ENCODE data around the gene SGK1.

DNA sequence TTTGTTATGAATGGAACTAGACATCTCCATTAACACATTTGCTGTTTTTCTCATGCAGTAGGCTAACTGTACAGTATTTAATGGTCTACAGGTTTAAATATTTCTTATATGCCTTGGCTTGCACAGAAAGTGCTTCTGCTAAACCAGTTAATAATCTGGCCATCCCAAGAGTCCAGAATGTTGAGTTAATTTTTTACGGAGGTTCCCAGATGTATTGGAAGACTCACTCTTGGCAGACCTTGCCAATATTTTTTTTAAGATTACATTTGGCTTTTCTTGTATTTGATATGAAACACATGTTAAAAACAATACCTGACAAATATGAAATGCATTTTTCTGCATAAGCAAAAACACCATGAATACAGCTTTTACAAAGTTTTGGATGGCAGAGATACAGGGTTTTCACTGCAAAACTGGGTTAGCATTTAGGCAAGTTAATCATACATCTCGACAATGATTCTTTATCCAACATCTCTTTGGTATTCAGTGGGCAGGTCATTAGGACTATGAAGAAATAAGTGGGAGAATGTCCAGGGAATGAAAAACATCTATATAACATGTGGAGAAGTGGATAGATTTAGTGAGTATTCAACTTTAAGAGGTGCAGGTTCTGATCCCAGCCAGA lies 94.0 kb downstream of the SGK1 start:
- TF ChIP-seq, protein P1, sequence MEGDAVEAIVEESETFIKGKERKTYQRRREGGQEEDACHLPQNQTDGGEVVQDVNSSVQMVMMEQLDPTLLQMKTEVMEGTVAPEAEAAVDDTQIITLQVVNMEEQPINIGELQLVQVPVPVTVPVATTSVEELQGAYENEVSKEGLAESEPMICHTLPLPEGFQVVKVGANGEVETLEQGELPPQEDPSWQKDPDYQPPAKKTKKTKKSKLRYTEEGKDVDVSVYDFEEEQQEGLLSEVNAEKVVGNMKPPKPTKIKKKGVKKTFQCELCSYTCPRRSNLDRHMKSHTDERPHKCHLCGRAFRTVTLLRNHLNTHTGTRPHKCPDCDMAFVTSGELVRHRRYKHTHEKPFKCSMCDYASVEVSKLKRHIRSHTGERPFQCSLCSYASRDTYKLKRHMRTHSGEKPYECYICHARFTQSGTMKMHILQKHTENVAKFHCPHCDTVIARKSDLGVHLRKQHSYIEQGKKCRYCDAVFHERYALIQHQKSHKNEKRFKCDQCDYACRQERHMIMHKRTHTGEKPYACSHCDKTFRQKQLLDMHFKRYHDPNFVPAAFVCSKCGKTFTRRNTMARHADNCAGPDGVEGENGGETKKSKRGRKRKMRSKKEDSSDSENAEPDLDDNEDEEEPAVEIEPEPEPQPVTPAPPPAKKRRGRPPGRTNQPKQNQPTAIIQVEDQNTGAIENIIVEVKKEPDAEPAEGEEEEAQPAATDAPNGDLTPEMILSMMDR (IDR thresholded peaks at IDR 0.05; ENCODE audit: low read length), result no peak
- TF ChIP-seq EZH2 (IDR thresholded peaks at IDR 0.05; ENCODE audit: borderline replicate concordance, low read length), result no peak
